ENCODE data around the gene SIAE. TPM values are rescaled to one million over a fixed set of nuclear protein-coding genes. Genes with fewer than 3 reads are reported as not detected.

The SIAE gene
- total and polyA plus RNA-seq, 2 of the 4 experiments (the other 2 are of a cell fraction) = 4.7 to 12.0 TPM

DNA sequence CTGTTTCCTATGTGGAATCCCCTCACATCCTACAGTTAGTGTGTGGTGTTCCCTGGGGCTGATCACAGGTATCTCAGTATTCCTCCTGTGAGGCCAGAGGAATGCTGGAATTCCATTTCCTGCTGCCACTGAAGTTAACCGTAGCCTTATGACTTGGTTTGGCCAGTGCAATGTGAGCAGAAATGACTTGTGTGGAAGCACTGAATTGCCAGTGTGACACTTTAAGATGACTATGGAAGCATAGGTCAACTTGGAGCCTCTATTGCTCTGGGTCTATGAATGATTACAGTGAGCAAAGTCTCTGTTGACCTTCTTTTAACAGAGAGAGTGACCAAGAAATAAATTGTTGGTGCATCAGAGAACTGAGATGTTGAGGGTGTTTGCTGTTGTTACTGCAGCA, 34.4 kb downstream of the SIAE start:
- POLR2A ChIA-PET (ENCODE audit: unreplicated experiment) = no interaction called here

More for the DNA sequence above, 34.4 kb downstream of the SIAE start:
- peaks cover 15% of the 10 kb centered on the region for H3K36me3 ChIP-seq (ENCODE audit: control insufficient read depth, insufficient read depth, low read length)
- no peak overlapping the region for H2AK5ac ChIP-seq (ENCODE audit: low read depth, low read length)
- H4K91ac ChIP-seq (ENCODE audit: insufficient read depth, low read depth, low read length) = no peak overlapping the region
- peaks cover 4% of the 10 kb centered on the region; the same call in 1 of the 2 replicates for H3K9me1 ChIP-seq (ENCODE audit: insufficient read depth, low read length)
- no TSS peak for BruUV-seq (replicated peaks)
- in situ Hi-C loops (cut with MboI; ENCODE audit: low sequenced_read_pairs) (loop anchor here (25.0 kb wide), 1 partner anchor 948 kb away; the partner anchor contains the start of gene STT3A), intact Hi-C loops (cut with micrococcal nuclease) (no loop called here), dilution Hi-C loops (cut with HindIII; ENCODE audit: low sequenced_read_pairs, unreplicated experiment) (no loop called here)
- no peaks in the 10 kb centered on the region for H3K79me1 ChIP-seq (ENCODE audit: low read depth in 1 of 2, low read length in 2 of 2)
- WGBS, 2 experiments (ENCODE audit: extremely low coverage in 2 of 2, insufficient read length in 1 of 2) = 88% methylated on average over 1 of the region's 1 CpG; no CpG with 5 or more reads in 1 of the 2 experiments
- H3K23ac ChIP-seq (ENCODE audit: low read depth, low read length) = no peak overlapping the region
- H2BK120ac ChIP-seq (ENCODE audit: low read depth, low read length) = no peak overlapping the region
- no peak overlapping the region for H2BK20ac ChIP-seq (ENCODE audit: low read depth, low read length)
- H3K4me3 ChIP-seq (ENCODE audit: insufficient read depth, low read depth, low read length) = no peak overlapping the region
- peaks cover 4% of the 10 kb centered on the region for H3K4me1 ChIP-seq (ENCODE audit: control insufficient read depth, insufficient read depth, low read length)
- H3K9me3 ChIP-seq (ENCODE audit: control insufficient read depth, insufficient read depth, low read length) = no peaks in the 10 kb centered on the region
- no peak overlapping the region for H4K8ac ChIP-seq (ENCODE audit: low read depth in 2 of 2, low read length in 2 of 2)
- no peak for ATAC-seq (ENCODE audit: low read depth)
- TF ChIP-seq SMC3 (IDR thresholded peaks at IDR 0.05; ENCODE audit: low read depth, low read length) (no peak), FOS (IDR thresholded peaks at IDR 0.05; ENCODE audit: low read depth, low read length) (no peak), RCOR1 (IDR thresholded peaks at IDR 0.05; ENCODE audit: insufficient replicate concordance, low read length) (no peak), NFE2L2 (IDR thresholded peaks at IDR 0.05; ENCODE audit: low read depth, low read length) (no peak), MAFK (IDR thresholded peaks at IDR 0.05; ENCODE audit: low read depth, low read length) (no peak), MXI1 (IDR thresholded peaks at IDR 0.05; ENCODE audit: borderline replicate concordance, low read depth, low read length) (no peak), MAZ (IDR thresholded peaks at IDR 0.05; ENCODE audit: borderline replicate concordance, low read depth, low read length) (no peak), CEBPB (IDR thresholded peaks at IDR 0.05; ENCODE audit: low read depth, low read length) (no peak)
- TF ChIP-seq, protein P1, sequence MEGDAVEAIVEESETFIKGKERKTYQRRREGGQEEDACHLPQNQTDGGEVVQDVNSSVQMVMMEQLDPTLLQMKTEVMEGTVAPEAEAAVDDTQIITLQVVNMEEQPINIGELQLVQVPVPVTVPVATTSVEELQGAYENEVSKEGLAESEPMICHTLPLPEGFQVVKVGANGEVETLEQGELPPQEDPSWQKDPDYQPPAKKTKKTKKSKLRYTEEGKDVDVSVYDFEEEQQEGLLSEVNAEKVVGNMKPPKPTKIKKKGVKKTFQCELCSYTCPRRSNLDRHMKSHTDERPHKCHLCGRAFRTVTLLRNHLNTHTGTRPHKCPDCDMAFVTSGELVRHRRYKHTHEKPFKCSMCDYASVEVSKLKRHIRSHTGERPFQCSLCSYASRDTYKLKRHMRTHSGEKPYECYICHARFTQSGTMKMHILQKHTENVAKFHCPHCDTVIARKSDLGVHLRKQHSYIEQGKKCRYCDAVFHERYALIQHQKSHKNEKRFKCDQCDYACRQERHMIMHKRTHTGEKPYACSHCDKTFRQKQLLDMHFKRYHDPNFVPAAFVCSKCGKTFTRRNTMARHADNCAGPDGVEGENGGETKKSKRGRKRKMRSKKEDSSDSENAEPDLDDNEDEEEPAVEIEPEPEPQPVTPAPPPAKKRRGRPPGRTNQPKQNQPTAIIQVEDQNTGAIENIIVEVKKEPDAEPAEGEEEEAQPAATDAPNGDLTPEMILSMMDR (conservative IDR thresholded peaks at IDR 0.05; ENCODE audit: low read depth, low read length) = no peak
- H3K27ac ChIP-seq (ENCODE audit: insufficient read depth, low read length) = no peak overlapping the region
- H3K27me3 ChIP-seq (ENCODE audit: control insufficient read depth, insufficient read depth, low read length) = no peaks in the 10 kb centered on the region
- no peak overlapping the region for H3K4ac ChIP-seq (ENCODE audit: low read depth, low read length)
- H2BK15ac ChIP-seq (ENCODE audit: low read depth, low read length) = no peak overlapping the region
- no peak overlapping the region for H3K9ac ChIP-seq (ENCODE audit: low read depth, low read length)
- H4K20me1 ChIP-seq (ENCODE audit: insufficient read depth, low read length) = no peaks in the 10 kb centered on the region; the same call in 1 of the 2 replicates
- DNase-seq = no peak
- no peak overlapping the region for H2AK9ac ChIP-seq (replicated peaks; ENCODE audit: low read depth, low read length, poor library complexity)
- no peak overlapping the region for H3K56ac ChIP-seq (ENCODE audit: extremely low read depth, insufficient read depth, low read length)
- no peak overlapping the region for H3K14ac ChIP-seq (replicated peaks; ENCODE audit: low read depth, low read length)
- no peak overlapping the region for H2BK5ac ChIP-seq (ENCODE audit: low read depth, low read length, poor library complexity, severe bottlenecking)
- CTCF ChIA-PET = no interaction called here
- no peak overlapping the region for H2AFZ ChIP-seq (replicated peaks; ENCODE audit: low read length, poor library complexity)
- no peak overlapping the region for H4K5ac ChIP-seq (ENCODE audit: low read depth, low read length)
- no peak overlapping the region for H3K4me2 ChIP-seq (ENCODE audit: low read depth, low read length)
- H3K18ac ChIP-seq (ENCODE audit: low read depth, low read length) = no peak overlapping the region
